IMR-90 (cell line): ENCODE results near the gene CD320. TPM values are rescaled to one million over a fixed set of nuclear protein-coding genes. Genes with fewer than 3 reads are reported as not detected.

Experiments used
- ATAC-seq: fragments of 200-7000 bp; cut with Tn5 transposase; 2 replicates; pipeline ENCODE4 v1.9.1; 2020; ENCODE audit warnings: low read depth, mild to moderate bottlenecking, moderate library complexity
- BruUV-seq: library from RNA; stranded (reverse); fragments of 400-500 nt; replicated peaks from 2 replicates; lab custom pipeline; 2021; lab: Mats Ljungman, UMichigan
- CTCF ChIA-PET: fragments of 300-600 bp; formaldehyde crosslinking; extraction: SDS; loops from one replicate; lab custom pipeline; 2021; ENCODE audit warnings: antibody characterized with exemption; lab: Yijun Ruan, JAX
- POLR2A ChIA-PET: fragments of 300-600 bp; sonication (Branson Sonifier 250); formaldehyde crosslinking; loops from one replicate; lab custom pipeline; 2022; ENCODE audit warnings: antibody characterized with exemption; ENCODE audit not compliant: unreplicated experiment; lab: Charles Lee
- DNase-seq: peaks from one replicate; pipeline ENCODE4 v3.0.0; 2013
- H2AFZ ChIP-seq: replicated peaks from 2 replicates; pipeline ENCODE3; 2013; ENCODE audit warnings: low read length, mild to moderate bottlenecking; ENCODE audit not compliant: poor library complexity
- H2AK5ac ChIP-seq: 2 replicates; pipeline ENCODE4 v1.6.1; 2013; ENCODE audit warnings: low read depth, low read length, inconsistent platforms
- H2AK9ac ChIP-seq: replicated peaks from 2 replicates; pipeline ENCODE3; 2013; ENCODE audit warnings: mild to moderate bottlenecking, low read depth, low read length, moderate library complexity; ENCODE audit not compliant: poor library complexity
- H2BK120ac ChIP-seq: 2 replicates; pipeline ENCODE4 v1.6.1; 2013; ENCODE audit warnings: low read depth, low read length, inconsistent platforms
- H2BK15ac ChIP-seq: 3 replicates; pipeline ENCODE4 v1.6.1; 2013; ENCODE audit warnings: low read depth, low read length, inconsistent platforms
- H2BK20ac ChIP-seq: 2 replicates; pipeline ENCODE4 v1.6.1; 2013; ENCODE audit warnings: low read depth, mild to moderate bottlenecking, inconsistent platforms, low read length, moderate library complexity
- H2BK5ac ChIP-seq: 2 replicates; pipeline ENCODE4 v1.6.1; 2013; ENCODE audit warnings: mild to moderate bottlenecking, low read depth, low read length, inconsistent platforms; ENCODE audit not compliant: poor library complexity, severe bottlenecking
- H3K14ac ChIP-seq: replicated peaks from 2 replicates; pipeline ENCODE4 v1.6.1; 2013; ENCODE audit warnings: low read depth, low read length, inconsistent platforms
- H3K18ac ChIP-seq: 2 replicates; pipeline ENCODE4 v1.6.1; 2013; ENCODE audit warnings: low read depth, low read length, control low read depth
- H3K23ac ChIP-seq: 2 replicates; pipeline ENCODE4 v1.6.1; 2013; ENCODE audit warnings: low read depth, low read length, inconsistent platforms
- H3K27ac ChIP-seq: 2 replicates; pipeline ENCODE4 v1.5.1; 2013; ENCODE audit warnings: mild to moderate bottlenecking, control low read depth, low read length; ENCODE audit not compliant: insufficient read depth
- H3K27me3 ChIP-seq: 2 replicates; pipeline ENCODE4 v1.6.1; 2013; ENCODE audit warnings: low read length; ENCODE audit not compliant: control insufficient read depth, insufficient read depth
- H3K36me3 ChIP-seq: 2 replicates; pipeline ENCODE4 v1.6.1; 2013; ENCODE audit warnings: low read length, mixed read lengths; ENCODE audit not compliant: control insufficient read depth, insufficient read depth
- H3K4ac ChIP-seq: 2 replicates; pipeline ENCODE4 v1.6.1; 2013; ENCODE audit warnings: low read depth, low read length, inconsistent platforms
- H3K4me1 ChIP-seq: 2 replicates; pipeline ENCODE4 v1.6.1; 2013; ENCODE audit warnings: low read length, mixed read lengths; ENCODE audit not compliant: control insufficient read depth, insufficient read depth
- H3K4me2 ChIP-seq: 2 replicates; pipeline ENCODE4 v1.6.1; 2013; ENCODE audit warnings: low read depth, mild to moderate bottlenecking, control low read depth, low read length, moderate library complexity
- H3K4me3 ChIP-seq: 2 replicates; pipeline ENCODE4 v1.5.1; 2013; ENCODE audit warnings: low read depth, mild to moderate bottlenecking, control low read depth, low read length, moderate library complexity; ENCODE audit not compliant: insufficient read depth
- H3K56ac ChIP-seq: 2 replicates; pipeline ENCODE4 v1.6.1; 2013; ENCODE audit warnings: low read length, inconsistent platforms; ENCODE audit not compliant: insufficient read depth; ENCODE audit errors: extremely low read depth
- H3K79me1 ChIP-seq, 2 experiments: 2 replicates each; pipeline ENCODE4 v1.6.1; 2013; ENCODE audit warnings: low read length in 2 of 2, inconsistent platforms in 1 of 2, low read depth in 1 of 2
- H3K9ac ChIP-seq: 2 replicates; pipeline ENCODE4 v1.6.1; 2013; ENCODE audit warnings: low read depth, low read length, control low read depth
- H3K9me1 ChIP-seq: 2 replicates; pipeline ENCODE4 v1.6.1; 2013; ENCODE audit warnings: low read length, inconsistent platforms; ENCODE audit not compliant: insufficient read depth
- H3K9me3 ChIP-seq: 2 replicates; pipeline ENCODE4 v1.6.1; 2013; ENCODE audit warnings: low read length; ENCODE audit not compliant: control insufficient read depth, insufficient read depth
- H4K20me1 ChIP-seq: 2 replicates; pipeline ENCODE4 v1.6.1; 2013; ENCODE audit warnings: low read length, inconsistent platforms; ENCODE audit not compliant: insufficient read depth
- H4K5ac ChIP-seq: 2 replicates; pipeline ENCODE4 v1.6.1; 2013; ENCODE audit warnings: mild to moderate bottlenecking, low read depth, low read length, control low read depth
- H4K8ac ChIP-seq, 2 experiments: 2 replicates each; pipeline ENCODE4 v1.6.1; 2013; ENCODE audit warnings: low read depth in 2 of 2, low read length in 2 of 2, control low read depth in 1 of 2, inconsistent platforms in 1 of 2
- H4K91ac ChIP-seq: 2 replicates; pipeline ENCODE4 v1.6.1; 2013; ENCODE audit warnings: low read depth, low read length, inconsistent platforms; ENCODE audit not compliant: insufficient read depth
- BHLHE40 ChIP-seq: fragments of 150-350 bp; IDR thresholded peaks from 2 replicates; pipeline ENCODE4 v1.6.1; 2016; ENCODE audit warnings: mild to moderate bottlenecking, low read depth, low read length
- RFX5 ChIP-seq: IDR thresholded peaks from 2 replicates; pipeline ENCODE4 v1.8.0; 2012; ENCODE audit warnings: low read depth, mild to moderate bottlenecking, low read length, moderate library complexity
- WGBS, 2 experiments: methylation state at CpG; one replicate each; pipeline versions ENCODE4 v1.1.5 to v1.1.7; 2013; ENCODE audit warnings: missing lambda C conversion rate in 2 of 2; ENCODE audit not compliant: insufficient read length in 1 of 2; ENCODE audit errors: extremely low coverage in 2 of 2; 5-methylcytosine and 5-hydroxymethylcytosine counted together
- dilution Hi-C: fragments of 300-500 bp; cut with HindIII; formaldehyde crosslinking; loops from one replicate; pipeline ENCODE4 v1.14.3; 2018; ENCODE audit warnings: low sequenced_read_pairs; ENCODE audit not compliant: unreplicated experiment
- in situ Hi-C: fragments of 300-500 bp; cut with MboI; formaldehyde crosslinking; loops from 3 replicates; pipeline ENCODE4 v1.14.3; 2019; ENCODE audit warnings: low sequenced_read_pairs, inconsistent platforms, mixed read lengths
- intact Hi-C: fragments of 100-400 bp; cut with micrococcal nuclease; formaldehyde crosslinking; loops from 2 replicates; pipeline ENCODE4 v1.10.0; 2022
- polyA plus RNA-seq, 3 experiments: library from polyadenylated mRNA; depleted of rRNA; stranded (reverse); fragments of >200 nt; gene quantifications; 2 replicates each; pipeline ENCODE4 v1.2.3, GENCODE V29; 2012; ENCODE audit warnings: low replicate concordance in 1 of 3
- total RNA-seq: library from RNA; depleted of rRNA; stranded (reverse); fragments of >200 nt; gene quantifications from 2 replicates; pipeline ENCODE4 v1.2.3, GENCODE V29; 2012

CD320 gene
- total and polyA plus RNA-seq, 2 of the 4 experiments (the other 2 are of a cell fraction): 13.3 to 78.5 TPM

DNA sequence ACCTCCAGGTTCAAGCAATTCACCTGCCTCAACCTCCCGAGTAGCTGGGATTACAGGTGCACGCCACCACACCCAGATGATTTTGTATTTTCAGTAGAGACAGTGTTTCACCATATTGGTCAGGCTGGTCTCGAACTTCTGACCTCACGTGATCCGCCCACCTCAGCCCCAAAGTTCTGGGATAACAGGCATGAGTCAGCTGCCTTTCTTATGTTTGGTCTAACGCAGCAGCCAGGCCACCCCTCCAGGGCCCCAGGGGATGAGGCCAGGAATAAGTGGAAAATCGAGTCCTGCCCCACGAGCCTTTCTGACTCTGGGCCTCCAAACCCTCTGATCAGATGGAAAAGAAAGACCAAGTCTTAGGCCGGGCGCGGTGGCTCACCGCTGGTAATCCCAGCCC, 54.5 kb downstream of the CD320 start:
- dilution Hi-C loops: no loop called here
- H2BK15ac ChIP-seq: no peak overlapping the region

More for the DNA sequence above, 54.5 kb downstream of the CD320 start:
- no peak overlapping the region for H3K27ac ChIP-seq
- H4K8ac ChIP-seq: no peak overlapping the region
- ChIA-PET POLR2A (no interaction called here), CTCF (interaction anchor here (0.6 to 1.1 kb wide), 3 partner anchors 11 to 309 kb away, joined by 3 to 5 read pairs (median 4); no protein-coding TSS in a partner anchor)
- no peak overlapping the region for H3K9ac ChIP-seq
- H4K91ac ChIP-seq: no peak overlapping the region
- H3K4me3 ChIP-seq: no peak overlapping the region
- H4K20me1 ChIP-seq: no peaks in the 10 kb centered on the region
- H3K4ac ChIP-seq: no peak overlapping the region
- H2BK5ac ChIP-seq: no peak overlapping the region
- no peak overlapping the region for H2BK20ac ChIP-seq
- no peak overlapping the region for H2BK120ac ChIP-seq
- BruUV-seq: no TSS peak
- no peak overlapping the region for H2AK9ac ChIP-seq
- H2AFZ ChIP-seq: no peak overlapping the region
- no peak overlapping the region for H3K4me2 ChIP-seq
- DNase-seq: peak; percentile 23
- WGBS, 2 experiments: 66% methylated on average over 5 of the region's 12 CpGs; no CpG with 5 or more reads in 1 of the 2 experiments
- peaks cover 3% of the 10 kb centered on the region; the same call in 1 of the 2 replicates for H3K4me1 ChIP-seq
- H3K36me3 ChIP-seq: peaks cover 6% of the 10 kb centered on the region; the same call in 1 of the 2 replicates
- H3K23ac ChIP-seq: no peak overlapping the region
- TF ChIP-seq BHLHE40 (peak; percentile 65), RFX5 (no peak)
- H2AK5ac ChIP-seq: no peak overlapping the region
- H4K5ac ChIP-seq: no peak overlapping the region
- ATAC-seq: no peak
- no peaks in the 10 kb centered on the region for H3K79me1 ChIP-seq
- no peak overlapping the region for H3K18ac ChIP-seq
- H3K27me3 ChIP-seq: no peaks in the 10 kb centered on the region
- no peaks in the 10 kb centered on the region for H3K9me1 ChIP-seq
- H3K9me3 ChIP-seq: no peaks in the 10 kb centered on the region
- H3K14ac ChIP-seq: no peak overlapping the region
- intact Hi-C loops: loop anchor here (1.0 to 10.0 kb wide), 5 partner anchors 95 to 400 kb away; partner anchors contain the start of gene ELAVL1
- no peak overlapping the region for H3K56ac ChIP-seq
- in situ Hi-C loops: loop anchor here (5.0 to 10.0 kb wide), 3 partner anchors 96 to 311 kb away; partner anchors contain the start of gene TIMM44
